Fibroblast of skin of right biceps (primary cell): ENCODE results near the gene PNLIPRP2.

Source experiments
- DNase-seq: peaks from one replicate; pipeline ENCODE4 v3.0.0-alpha.2; 2013

The PNLIPRP2 gene

DNA sequence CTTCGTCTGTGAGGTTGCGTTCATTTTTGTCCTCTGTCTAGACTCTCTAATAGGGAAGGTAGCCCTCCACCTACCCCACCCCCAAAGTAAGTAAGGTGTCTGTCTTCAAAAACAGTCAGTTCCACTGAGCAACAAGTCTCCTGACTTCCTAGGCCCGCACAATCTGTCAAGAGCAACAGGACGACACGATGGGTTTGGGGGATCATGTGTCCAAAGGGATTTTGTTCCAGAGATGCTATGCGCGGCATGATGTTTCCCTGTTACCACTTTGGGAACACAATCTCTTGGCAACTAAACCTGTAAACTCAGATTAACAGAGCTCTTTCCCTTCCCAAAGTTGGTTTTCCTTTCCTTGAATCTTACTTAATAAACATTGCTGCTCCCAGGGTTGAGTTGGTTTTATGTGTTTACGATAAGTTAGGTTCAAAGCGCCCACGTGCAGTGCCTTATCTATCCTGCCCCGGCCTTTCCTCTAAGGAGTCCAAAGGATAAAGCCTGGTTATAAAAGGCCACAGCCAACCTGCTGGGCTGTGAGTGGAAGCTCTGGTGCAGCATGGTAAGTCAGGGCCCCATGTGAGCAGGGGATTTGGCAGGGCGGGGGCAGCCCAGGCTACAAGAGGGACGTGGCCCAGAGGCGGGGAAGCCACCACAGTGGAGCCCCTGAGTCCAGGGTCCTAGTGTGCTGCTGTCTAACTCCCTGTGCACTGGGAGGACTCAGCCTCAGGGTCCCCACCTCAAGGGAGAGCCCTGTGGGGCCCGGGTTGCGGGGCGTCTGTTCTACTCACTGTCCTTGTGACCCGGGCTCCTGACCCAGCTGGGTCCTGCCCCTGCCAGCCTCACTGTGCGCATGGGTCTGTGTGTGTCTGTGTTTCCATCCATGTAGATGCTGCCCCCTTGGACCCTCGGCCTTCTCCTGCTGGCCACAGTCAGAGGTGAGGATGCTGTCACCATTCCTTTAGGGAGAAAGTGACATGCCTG lies at the start of gene PNLIPRP2:
TSS of gene PNLIPRP2 (plus strand) at position 531 of the 978 bp plus-strand sequence.
- no peak for DNase-seq

DNA sequence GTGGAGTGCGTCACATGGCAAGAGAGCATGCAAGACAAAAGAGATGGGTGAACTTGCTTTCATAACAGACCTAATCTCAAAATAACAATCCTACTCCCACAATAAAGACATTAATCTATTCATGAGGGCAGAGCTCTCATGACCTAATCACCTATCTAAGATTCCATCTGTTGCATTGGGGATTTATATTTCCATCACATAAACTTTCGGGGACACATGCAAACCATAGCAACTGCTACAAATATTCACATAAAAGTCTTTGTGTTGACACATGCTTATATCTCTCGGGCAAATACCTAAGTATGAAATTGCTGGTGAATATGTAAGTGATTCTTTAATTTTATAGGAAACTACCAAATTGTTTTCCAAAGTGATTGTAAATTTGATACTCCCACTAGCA lies 46.0 kb upstream of the PNLIPRP2 start:
- no peak for DNase-seq

DNA sequence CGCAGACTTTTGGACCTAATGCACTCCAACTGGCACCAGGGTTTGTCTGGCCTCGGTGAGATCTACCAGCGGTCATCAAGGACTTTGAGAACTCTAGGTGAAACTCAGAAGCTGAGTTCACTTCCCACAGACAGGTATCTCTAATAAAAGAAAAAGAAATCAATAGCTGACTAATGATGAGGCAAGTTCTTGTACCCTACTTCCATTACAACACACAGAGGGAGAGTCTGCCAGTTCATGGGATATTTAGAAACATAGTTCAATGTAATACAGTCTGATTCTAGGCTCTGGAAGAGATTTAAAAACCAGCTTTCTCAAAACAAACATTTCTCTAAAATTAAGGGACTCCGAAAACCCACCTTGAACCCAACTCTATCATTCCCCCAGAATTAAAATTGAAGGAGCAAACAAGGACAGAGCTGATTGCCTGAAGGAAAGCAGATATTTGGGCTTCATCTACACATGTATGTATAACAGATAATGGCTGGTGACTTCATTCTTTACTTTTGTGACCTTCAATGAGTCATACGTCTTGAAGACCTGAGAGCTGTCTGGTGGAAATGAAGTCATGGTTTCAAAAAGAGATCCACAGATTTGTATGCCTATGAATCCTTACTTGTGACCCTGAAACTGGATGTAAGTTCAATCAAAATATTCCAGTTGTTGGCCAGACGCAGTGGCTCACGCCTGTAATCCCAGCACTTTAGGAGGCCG lies 32.7 kb upstream of the PNLIPRP2 start:
- DNase-seq, result no peak

DNA sequence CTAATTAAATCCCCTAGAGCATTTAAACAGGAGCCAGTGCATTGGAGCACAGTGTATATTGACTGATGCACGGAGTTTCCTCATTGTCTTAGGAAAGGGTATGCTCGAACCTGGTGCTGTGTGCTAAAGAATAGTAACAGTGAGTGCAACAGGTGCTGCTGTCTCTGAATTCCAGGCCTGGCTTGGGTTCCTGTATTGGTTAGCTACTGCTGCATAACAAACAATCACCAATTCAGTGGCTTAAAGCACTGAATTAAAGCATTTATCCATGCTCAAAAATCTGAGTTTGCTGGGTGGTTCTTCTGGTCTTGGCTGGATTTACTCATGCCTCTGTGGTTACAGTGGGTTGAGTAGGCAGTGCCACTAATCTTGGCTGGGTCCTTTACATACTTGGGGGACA lies 31.8 kb upstream of the PNLIPRP2 start:
- DNase-seq, result no peak

DNA sequence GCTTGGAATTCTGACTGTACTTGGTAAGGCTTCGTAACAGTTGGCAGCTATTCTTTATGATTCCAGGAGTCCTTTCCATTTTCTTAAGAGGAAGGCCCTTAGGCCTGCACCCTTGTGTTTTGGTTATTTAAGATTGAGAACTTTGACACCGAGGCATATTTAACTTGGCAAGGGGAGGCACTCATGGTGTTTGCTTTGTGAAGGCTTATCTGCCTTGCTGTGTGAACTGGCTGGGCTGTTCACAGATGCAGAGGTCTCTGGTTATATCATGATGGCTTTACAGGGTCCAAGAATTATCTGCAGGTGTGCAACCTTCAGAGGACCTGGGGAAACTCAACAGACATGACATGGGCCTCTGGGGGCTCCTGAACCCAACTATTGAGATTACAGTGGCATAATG lies 30.8 kb upstream of the PNLIPRP2 start:
- no peak for DNase-seq

DNA sequence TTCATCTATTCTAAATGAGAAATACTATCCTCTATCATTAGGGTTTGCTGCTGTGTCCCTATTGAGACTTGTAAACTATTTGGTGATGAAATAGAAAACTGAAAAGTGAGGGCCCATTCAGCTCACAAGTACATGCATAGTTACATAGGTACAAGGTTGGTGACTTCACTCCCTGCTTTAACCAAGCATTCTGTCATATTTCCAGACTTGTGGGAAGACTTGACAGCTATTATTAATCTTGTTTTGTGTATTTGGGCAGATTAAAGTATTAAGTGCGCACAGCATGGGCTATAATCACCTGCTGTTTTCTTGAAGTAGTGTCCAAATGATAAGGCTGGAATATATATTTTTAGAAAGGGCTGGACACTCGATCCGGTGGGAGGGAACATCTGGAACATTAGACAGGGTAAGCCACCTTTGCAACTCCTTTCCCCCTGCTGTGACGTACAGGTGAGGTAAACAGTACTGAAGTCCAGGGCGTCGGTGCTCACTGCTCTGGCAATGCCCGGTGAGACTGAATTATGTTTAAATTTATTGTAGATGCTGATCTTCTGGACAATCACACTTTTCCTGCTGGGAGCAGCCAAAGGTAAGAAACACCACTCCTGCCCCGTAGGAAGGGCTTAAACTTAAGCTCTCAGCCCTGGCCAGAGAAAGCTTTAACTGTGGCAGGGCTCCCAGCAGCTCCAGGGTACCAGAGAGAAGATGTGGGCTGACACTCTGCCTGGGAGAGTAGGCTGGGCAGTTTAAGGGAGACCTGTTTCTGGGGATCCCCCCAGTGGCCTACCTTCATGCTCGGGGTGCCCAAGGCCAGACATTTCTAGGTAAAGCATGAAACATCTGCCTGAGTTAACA lies 29.9 kb upstream of the PNLIPRP2 start, which contains the start of gene PNLIPRP1:
TSS of gene PNLIPRP1 (plus strand) at position 370 of the 855 bp plus-strand sequence. CDS start at position 541, 171 bp downstream.
- no peak for DNase-seq

DNA sequence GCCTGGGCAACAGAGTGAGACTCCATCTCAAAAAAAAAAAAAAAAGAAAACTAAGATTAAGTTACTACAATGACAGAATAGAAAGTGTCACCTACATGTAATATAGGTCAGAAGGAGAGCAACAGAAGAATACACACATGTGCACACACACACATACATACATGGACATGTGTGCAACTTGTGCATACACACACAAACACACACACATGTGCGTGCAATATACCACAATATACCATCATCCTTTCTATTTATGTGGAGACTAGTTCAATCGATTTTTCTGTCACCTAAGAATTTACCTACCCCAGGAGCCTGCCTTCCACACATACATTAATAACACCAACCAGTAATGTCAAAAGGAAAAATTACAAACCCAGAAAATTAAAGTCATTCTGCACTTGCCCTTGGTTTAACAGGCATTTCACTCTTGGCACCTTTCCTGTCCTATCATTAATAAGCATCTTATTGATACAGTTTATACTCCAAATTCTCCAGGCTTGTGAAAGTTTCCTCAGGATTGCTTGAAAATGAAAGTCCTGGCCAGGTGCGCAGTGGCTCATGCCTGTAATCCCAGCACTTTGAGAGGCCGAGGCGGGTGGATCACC lies 27.5 kb upstream of the PNLIPRP2 start:
- DNase-seq, result no peak

DNA sequence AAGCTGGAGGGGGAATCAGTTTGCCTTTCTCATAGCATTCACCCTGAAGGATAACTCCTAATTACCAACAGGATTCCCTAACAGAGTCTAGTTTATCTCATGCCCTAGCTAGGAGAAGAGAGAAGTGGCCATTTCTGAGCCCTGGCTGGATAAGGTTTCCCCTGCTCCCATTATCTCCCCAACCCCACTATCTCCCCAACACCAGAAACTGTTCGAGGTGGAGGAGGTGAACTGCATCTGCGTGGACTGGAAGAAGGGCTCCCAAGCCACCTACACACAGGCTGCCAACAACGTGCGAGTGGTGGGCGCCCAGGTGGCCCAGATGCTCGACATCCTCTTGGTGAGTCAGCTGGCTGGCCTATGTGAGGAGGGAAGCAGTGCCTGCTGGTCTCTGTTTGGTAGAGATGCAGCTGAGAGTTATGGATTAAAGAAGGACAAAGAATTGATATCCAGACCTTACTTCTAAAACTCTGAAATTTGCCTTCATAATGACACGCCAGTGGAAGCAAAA lies 26.2 kb upstream of the PNLIPRP2 start:
- DNase-seq, result no peak

DNA sequence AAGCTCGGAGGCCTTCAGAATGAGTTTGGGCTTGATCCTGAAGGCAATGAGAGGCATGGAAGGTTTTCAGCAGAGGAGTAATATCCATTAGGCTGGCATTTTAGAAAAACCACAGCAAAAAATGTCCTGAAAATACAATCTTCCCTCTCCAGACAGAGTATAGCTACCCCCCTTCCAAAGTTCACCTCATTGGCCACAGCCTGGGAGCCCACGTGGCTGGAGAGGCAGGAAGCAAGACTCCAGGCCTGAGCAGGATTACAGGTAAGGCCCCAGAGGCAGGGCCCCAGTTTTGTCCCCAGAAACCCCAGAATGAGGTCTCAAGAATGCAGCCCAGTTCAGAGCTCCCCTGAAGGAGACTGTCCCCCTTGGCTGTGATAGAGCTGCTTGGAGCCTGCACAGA lies 24.7 kb upstream of the PNLIPRP2 start:
- no peak for DNase-seq

DNA sequence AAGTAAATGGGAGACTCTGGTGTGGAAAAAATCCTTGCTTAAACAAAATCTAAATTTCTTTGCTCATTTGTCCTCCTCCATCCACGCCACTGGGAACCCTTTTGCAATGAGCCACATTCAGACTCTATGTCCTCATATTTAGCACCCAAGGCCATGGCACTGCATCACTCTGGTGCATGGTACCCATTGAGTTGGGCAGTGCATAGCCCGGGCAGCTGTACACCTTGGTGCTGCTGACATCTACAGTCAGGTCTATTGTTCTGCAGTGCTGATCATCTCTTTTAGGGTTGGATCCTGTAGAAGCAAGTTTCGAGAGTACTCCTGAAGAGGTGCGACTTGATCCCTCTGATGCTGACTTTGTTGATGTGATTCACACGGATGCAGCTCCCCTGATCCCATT lies 23.2 kb upstream of the PNLIPRP2 start:
- DNase-seq, result no peak

DNA sequence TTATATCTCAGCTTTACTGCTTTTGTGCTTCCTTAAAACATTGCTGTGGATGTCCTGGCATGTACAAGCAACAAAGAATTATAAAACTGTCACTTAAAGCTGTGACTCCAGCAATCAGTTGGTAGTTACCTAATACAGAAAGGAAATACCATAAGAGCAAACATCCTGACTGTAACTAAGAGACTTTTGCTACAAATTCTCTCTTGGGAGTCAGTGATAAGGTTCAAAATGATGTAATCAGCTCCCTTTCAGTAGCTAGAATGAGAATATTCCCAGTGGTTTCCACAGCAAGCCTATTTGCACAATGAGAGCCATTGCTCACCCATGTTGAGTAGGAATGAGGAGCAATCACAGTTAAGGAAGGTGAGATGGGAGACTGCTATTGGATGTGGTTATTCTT lies 22.4 kb upstream of the PNLIPRP2 start:
- DNase-seq, result no peak

DNA sequence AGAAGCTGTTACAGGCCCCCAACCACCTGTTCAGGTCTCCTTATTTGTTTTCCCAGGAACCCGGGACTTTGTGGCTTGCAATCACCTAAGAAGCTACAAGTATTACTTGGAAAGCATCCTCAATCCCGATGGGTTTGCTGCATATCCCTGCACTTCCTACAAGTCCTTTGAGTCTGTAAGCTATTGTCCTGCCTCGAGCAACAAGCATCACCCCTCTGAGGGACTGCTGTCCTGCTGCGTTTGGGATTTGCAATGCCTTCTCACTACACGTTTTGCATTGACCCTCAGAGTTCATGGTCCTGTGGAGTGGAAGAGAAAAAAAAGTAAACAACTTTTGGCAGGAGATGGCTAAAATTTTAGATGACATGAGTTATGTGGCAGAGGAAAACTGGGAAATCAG lies 20.8 kb upstream of the PNLIPRP2 start:
- no peak for DNase-seq

DNA sequence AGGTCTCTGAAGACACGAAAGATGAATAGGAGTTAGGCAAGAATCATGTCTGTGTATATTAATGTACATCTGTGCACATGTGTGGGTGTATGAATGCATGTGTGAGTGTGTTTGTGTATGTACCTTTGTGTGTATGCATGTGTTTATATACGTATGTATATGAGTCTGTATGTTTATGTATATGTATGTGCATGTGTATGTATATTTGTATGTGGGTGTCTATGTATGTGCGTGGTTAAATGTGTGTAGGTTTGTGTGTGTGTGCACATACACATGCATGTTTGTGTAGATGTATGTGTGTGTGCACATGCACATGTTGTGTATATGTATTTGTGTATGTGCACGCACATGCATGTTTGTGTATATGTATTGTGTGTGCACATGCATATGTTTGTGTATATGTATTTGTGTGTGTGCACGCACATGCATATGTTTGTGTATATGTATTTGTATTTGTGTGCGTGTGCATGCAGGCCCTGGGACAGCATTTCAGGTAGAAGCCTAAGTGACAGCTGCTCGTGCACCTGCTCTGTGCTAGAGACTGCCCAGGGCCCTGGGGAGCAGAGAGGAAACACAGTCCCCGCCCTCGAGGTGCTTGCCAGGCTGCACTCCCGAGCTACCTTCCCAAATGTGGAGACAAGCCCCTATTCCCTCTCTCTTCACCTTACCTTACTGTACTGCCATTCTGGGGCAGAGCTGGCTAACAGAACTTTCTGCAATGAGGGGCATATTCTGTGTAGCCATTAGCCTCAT lies 17.9 kb upstream of the PNLIPRP2 start:
- DNase-seq, result no peak

DNA sequence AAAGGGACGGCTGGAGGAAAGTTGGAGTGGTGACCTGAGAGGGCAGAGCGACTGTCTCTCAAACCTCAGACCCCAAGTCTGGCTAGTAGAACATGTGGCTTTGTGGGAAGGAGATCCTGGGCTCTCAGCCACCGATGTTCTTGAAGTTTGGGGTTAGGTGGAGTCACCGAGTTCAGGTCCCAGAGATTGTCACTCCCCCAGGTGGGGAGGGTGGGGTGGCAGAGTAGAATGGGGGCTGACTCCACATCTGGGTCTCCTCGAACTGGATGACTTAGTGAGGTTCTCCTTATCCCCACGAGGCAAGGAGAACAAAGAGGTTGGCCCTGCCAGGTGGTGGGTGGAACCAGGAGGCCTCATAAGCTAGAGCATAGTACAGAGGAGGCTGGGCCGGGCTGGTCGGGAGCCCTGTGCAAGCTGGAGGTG lies 14.7 kb upstream of the PNLIPRP2 start:
- no peak for DNase-seq

DNA sequence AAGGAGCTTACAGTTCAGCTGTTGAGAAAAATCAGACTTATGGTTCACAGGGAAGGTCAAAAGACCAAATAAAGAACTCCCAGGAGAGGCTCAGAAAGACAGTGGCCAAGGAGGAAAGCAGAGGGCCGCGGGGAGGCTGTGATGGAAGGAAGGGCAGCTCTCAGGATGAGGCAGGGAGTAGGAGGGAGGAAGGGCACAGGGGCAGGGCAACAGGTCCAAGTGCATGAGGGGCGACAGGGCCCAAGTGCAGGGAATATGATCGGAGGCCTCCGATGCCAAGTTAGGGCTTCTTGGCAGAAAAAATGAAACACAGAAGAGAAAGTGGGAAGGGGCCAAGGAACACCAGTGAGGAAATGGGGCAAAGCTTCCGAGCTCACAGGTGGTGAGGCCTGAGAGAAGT lies 13.4 kb upstream of the PNLIPRP2 start:
- no peak for DNase-seq

DNA sequence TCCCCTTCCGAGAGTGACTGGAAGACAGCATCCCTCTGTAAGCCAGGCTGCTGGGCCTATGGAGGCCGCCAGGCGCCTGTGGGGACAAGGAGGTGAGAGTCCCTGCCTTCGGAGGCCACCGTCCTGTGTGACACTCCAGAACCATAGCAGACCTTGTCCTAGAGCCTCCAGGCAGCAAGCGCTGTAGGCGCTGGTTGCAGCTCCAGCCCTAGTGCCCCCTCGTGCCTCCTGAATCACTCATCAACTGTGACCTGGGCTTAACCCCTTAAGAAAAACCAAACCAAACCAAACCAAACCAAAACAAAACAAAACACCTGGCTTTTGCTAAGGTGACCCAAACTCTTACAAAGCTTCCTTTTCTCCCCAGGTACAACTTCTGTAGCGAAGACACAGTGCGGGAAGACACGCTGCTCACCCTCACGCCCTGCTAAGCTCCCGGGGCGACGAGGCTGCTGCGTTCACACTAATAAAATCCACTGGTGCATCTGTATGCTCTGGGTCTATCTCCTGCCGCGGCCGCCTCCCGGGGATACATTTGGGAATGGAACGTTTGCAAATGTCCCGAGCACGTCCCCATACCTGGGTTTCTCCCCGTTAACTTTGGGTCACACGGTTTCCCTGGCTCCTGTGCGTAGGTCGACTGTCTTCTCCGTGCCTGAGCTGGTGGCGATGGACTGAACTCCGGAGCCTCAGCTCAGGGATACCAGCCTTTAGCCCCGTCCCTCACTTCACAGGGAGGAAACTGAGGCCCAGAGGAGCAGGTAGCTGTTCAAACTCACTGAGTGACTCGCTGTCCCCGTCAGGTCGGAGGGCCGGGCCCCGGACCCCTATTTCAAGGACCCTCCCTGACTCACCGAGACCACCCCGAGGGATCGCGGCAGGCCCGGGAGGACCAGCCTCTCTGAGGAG lies 11.8 kb upstream of the PNLIPRP2 start:
- DNase-seq, result no peak

DNA sequence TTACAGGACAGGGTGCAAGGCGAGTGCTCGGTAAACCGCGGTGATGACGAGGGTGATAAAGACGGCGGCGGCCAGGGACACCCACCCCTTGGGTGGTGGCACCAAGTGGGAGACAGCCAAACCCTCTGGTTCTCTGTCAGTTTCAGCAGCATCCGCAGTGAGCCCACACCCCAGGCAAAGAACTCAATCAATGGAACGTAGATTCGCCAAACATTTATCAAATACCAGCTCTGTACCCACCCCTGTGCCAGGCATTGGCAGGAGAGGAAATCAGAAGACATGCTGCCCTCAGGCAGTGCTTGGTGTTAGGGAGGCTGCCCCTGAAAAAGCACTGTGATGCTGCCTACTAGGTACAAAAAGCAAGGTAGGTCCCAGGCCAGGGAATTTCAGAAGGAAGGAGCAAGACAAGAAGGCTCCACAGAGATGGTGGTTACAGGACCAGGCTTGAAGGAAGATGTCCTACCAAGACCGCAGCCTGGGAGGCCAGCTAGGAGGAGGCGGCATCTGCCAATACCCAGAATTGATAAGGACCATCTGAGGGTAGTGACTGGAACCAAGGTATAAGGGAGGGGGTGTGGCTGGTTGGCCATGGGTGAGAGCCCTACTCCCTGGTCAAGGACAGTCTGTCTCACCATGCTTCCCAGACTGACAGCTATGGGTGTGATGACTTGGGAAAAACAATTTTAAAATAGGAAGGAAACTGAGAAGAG lies 10.2 kb upstream of the PNLIPRP2 start:
- no peak for DNase-seq

DNA sequence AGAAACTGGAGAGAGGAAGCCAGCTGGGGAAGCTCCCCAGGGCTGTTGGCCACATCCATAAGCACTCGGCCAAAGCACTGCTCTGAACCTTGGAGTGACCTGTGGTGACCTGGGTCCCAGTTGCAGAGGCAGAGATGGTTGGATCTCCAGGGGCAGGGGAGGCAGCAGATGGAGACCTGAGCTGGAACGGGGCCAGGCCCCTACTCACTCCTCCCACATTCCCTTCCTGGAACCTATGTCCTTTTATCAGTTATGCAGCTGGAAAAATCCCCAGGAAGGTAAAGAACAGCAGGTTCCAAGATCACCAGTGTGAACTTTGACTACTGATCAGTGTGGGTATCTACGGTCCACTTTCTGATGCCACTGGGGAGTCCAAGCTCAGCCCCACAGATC lies 9.6 kb upstream of the PNLIPRP2 start:
- DNase-seq, result no peak

DNA sequence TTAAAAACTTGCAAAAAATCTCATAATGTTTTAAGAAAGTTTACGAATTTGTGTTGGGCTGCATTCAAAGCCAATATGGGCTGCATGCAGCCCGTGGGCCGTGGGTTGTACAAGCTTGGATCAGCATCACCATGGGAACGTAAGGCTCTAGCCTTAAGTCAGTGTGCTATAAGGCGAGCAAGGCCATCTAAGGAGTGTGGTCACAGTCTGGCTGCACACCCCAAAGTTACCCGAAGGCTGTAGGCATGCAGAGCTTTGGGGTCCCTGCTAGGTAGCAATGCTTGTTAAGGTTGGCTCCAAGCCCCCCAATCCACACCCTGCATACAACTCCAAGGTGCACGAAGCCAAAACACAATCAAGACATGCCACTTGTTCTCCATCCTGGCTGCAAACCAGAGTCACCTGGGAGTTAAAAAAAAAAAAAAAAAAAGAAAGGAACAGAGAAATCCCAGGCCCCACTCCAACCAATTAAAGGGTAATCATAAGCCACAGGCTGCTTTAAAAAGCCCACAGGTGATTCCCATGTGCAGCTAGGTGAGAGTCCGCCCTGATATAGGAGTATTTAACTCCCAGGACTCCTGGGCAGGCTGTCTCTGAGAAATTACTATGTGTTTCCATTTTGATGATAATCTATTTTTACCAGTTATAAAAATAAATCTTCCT lies 8.5 kb upstream of the PNLIPRP2 start:
- DNase-seq, result no peak
